GM06990 (cell line): ENCODE measurements around the gene SCAANT1.

Experiments
- DNase-seq: peaks from one replicate; pipeline ENCODE4 v3.0.0-alpha.2; 2011; ENCODE audit not compliant: insufficient read length; ENCODE audit errors: extremely low read depth
- H3K27me3 ChIP-seq: replicated peaks from 2 replicates; pipeline ENCODE4 v1.6.0; 2011; ENCODE audit warnings: low read length; ENCODE audit not compliant: control insufficient read depth, insufficient read depth
- H3K36me3 ChIP-seq: 2 replicates; pipeline ENCODE4 v1.5.1; 2011; ENCODE audit warnings: low read length; ENCODE audit not compliant: control insufficient read depth, insufficient read depth
- H3K4me3 ChIP-seq: replicated peaks from 2 replicates; pipeline ENCODE4 v1.5.1; 2011; ENCODE audit warnings: low read depth, mild to moderate bottlenecking, control low read depth, low read length
- TF ChIP-seq, protein P1 (sequence below): IDR thresholded peaks from 2 replicates; pipeline ENCODE4 v1.5.1; 2011; ENCODE audit warnings: low read length, control low read depth, mild to moderate bottlenecking, inconsistent platforms; ENCODE audit not compliant: insufficient read depth, poor library complexity, severe bottlenecking

Gene SCAANT1

DNA sequence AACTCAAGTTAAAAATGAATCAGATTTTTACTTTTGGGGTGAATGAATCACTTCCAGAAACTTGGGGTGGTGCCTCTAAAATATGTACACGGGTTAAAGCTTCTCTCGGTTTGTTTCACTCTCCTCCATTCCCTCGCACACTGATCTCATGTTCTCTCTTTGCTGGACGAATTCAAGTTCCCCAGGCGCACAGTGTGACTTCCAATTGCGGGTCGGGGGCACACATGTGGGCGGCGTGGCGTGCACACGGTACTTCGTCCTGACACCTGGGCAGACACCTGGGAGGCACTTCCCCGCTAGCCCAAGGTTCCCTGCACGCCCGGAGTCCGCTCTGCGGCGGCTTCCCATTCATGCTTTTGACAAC lies 692 bp downstream of the SCAANT1 start:
- H3K27me3 ChIP-seq, result no peaks in the 10 kb centered on the region
- TF ChIP-seq, protein P1, sequence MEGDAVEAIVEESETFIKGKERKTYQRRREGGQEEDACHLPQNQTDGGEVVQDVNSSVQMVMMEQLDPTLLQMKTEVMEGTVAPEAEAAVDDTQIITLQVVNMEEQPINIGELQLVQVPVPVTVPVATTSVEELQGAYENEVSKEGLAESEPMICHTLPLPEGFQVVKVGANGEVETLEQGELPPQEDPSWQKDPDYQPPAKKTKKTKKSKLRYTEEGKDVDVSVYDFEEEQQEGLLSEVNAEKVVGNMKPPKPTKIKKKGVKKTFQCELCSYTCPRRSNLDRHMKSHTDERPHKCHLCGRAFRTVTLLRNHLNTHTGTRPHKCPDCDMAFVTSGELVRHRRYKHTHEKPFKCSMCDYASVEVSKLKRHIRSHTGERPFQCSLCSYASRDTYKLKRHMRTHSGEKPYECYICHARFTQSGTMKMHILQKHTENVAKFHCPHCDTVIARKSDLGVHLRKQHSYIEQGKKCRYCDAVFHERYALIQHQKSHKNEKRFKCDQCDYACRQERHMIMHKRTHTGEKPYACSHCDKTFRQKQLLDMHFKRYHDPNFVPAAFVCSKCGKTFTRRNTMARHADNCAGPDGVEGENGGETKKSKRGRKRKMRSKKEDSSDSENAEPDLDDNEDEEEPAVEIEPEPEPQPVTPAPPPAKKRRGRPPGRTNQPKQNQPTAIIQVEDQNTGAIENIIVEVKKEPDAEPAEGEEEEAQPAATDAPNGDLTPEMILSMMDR, result no peak
- H3K36me3 ChIP-seq, result no peaks in the 10 kb centered on the region; the same call in none of the 2 replicates
- no peak for DNase-seq
- peak overlapping the region; percentile 75 for H3K4me3 ChIP-seq

DNA sequence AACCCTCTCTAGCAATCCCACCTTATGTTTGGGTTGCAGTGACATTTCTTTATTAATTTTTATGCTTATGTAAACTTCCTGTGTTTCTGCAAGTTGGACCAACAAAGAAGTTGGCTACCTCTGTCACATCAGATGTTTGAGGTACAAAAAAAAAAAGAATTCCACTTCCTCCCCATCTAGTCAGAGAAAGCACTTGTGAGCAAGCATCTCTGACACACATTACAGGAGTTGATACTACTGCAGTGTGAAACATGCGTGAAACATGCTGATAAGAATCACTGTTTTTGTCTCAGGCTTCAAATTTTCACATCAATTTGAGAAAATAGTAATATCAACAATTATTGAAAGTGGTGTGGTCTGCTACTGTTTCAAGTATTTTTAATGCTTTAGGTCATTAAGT lies 1.3 kb downstream of the SCAANT1 start:
- no peak for DNase-seq
- no peaks in the 10 kb centered on the region; the same call in none of the 2 replicates for H3K36me3 ChIP-seq
- H3K27me3 ChIP-seq, result no peaks in the 10 kb centered on the region
- TF ChIP-seq, protein P1, result no peak
- H3K4me3 ChIP-seq, result peak overlapping the region; percentile 75

DNA sequence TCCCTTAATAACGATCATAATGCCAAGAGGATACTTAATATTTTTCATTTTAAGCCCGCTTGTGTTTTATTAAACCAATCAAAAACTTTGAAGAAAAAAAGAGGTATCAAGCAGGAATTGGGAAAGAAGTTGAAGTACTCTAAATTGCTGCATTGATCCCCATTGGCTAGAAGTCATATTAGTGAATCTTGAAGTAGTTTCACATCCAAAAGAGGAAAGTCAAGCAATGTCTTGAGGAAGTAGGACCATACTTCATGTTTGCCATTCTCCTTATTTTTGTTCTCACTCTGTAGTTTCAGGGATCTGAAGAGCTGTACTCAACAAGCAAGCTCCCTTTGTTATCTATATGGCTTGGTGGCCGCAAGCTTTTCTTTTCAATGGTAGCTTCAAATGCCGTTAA lies 2.2 kb downstream of the SCAANT1 start:
- TF ChIP-seq, protein P1, result no peak
- no peak for DNase-seq

DNA sequence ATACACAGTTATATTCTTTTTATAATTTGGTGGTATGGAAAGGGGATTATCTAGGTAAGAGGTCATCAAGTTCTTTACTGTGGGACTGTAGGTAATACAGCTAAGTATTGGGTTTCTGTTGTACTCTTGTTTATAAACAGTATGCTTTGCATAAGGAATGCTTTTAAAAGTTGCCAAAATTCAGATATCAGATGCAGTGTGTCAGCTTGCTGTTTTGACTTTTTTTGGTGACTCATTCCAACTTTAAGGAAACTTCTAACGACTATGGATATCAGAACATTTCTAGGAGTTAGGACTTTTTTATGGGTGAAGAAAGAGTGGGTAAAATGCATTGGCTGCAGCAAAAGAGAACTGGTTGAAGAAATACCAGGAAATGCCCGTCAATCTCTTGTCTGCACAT lies 2.8 kb downstream of the SCAANT1 start:
- DNase-seq, result no peak
- TF ChIP-seq, protein P1, result no peak

More for the DNA sequence above, 2.2 kb downstream of the SCAANT1 start:
- no peaks in the 10 kb centered on the region; the same call in none of the 2 replicates for H3K36me3 ChIP-seq
- no peak overlapping the region for H3K4me3 ChIP-seq
- no peaks in the 10 kb centered on the region for H3K27me3 ChIP-seq

DNA sequence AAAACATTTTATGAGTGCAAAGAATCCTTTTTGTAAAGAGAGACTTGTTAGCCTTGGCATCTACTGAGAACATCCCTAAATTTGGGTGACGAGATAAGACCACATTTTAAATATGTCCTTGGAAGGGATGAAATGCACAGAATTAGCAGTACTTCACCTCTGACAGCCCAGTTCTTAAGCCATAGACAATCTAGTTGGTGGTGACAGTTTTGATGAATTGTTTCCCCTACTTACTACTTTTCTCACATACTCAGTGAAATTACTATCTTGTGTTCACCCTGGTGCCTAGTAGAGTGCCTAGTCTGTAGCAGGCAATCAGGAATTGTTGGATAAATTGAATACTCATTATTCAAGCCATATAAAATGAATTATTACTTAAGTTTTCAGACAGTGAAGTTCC lies 3.4 kb downstream of the SCAANT1 start:
- DNase-seq, result no peak
- no peaks in the 10 kb centered on the region; the same call in 1 of the 2 replicates for H3K36me3 ChIP-seq
- H3K4me3 ChIP-seq, result no peak overlapping the region
- TF ChIP-seq, protein P1, result no peak
- H3K27me3 ChIP-seq, result no peaks in the 10 kb centered on the region

More for the DNA sequence above, 2.8 kb downstream of the SCAANT1 start:
- Histone ChIP-seq H3K36me3 (no peaks in the 10 kb centered on the region; the same call in 1 of the 2 replicates), H3K4me3 (no peak overlapping the region), H3K27me3 (no peaks in the 10 kb centered on the region)
